ENCODE measurements around the gene LEPR.
"Not testable (repeated sequence)": the region's sequence is repeated elsewhere in the genome, so short reads cannot be mapped to it uniquely, and the experiment has no call there.

Gene LEPR

DNA sequence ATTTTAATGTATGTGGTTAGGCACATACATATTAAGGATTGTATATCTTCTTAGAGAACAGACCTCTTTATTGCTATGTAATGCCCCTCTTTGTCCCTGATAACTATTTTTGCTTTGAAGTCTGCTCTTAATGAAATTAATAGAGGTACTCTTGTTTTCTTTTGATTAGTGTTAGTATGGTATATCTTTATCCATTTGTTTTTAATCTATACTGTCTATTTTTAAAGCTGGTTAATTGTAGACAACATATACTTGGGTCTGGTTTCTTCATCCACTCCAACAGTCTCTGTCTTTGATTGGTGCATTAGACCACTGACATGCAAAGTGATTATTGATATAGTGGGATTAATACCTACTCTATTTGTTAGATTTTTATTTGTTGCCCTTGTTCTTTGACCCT lies 36.0 kb downstream of the LEPR start:
- no peaks in the 10 kb centered on the region for H3K9me3 ChIP-seq (ENCODE audit: severe bottlenecking)
- TF ChIP-seq, protein P1, sequence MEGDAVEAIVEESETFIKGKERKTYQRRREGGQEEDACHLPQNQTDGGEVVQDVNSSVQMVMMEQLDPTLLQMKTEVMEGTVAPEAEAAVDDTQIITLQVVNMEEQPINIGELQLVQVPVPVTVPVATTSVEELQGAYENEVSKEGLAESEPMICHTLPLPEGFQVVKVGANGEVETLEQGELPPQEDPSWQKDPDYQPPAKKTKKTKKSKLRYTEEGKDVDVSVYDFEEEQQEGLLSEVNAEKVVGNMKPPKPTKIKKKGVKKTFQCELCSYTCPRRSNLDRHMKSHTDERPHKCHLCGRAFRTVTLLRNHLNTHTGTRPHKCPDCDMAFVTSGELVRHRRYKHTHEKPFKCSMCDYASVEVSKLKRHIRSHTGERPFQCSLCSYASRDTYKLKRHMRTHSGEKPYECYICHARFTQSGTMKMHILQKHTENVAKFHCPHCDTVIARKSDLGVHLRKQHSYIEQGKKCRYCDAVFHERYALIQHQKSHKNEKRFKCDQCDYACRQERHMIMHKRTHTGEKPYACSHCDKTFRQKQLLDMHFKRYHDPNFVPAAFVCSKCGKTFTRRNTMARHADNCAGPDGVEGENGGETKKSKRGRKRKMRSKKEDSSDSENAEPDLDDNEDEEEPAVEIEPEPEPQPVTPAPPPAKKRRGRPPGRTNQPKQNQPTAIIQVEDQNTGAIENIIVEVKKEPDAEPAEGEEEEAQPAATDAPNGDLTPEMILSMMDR (IDR thresholded peaks at IDR 0.05; ENCODE audit: low read depth, low read length) = no peak
- H3K27ac ChIP-seq = no peak overlapping the region
- no peak for DNase-seq
- H3K4me3 ChIP-seq (ENCODE audit: low read depth, low read length) = no peak overlapping the region
- H3K27me3 ChIP-seq (ENCODE audit: insufficient read depth, low read depth, severe bottlenecking) = no peaks in the 10 kb centered on the region
- no peaks in the 10 kb centered on the region for H3K36me3 ChIP-seq

DNA sequence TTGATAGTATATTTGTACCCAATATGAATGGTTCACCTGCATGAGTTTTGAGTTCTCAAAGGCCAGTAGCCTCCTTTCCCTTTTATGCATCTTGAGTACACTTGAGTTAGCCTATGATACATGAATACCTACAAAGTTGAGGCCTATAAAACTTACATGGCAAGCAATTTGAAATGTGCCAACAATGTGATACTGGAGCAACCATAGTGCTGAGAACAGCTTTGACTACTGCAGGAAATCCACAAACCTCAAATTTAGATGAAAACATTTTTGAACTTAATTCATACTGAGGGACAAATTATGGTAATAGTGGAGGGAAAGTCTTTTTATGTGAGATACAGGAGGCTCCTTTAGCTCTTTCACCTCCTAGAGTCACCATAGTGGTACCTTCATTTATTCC lies 37.4 kb downstream of the LEPR start:
- TF ChIP-seq, protein P1 (IDR thresholded peaks at IDR 0.05; ENCODE audit: low read depth, low read length) = no peak
- H3K4me3 ChIP-seq (ENCODE audit: low read depth, low read length) = no peak overlapping the region
- H3K36me3 ChIP-seq = no peaks in the 10 kb centered on the region
- H3K27ac ChIP-seq = no peak overlapping the region
- no peaks in the 10 kb centered on the region for H3K9me3 ChIP-seq (ENCODE audit: severe bottlenecking)
- no peaks in the 10 kb centered on the region for H3K27me3 ChIP-seq (ENCODE audit: insufficient read depth, low read depth, severe bottlenecking)
- no peak for DNase-seq

DNA sequence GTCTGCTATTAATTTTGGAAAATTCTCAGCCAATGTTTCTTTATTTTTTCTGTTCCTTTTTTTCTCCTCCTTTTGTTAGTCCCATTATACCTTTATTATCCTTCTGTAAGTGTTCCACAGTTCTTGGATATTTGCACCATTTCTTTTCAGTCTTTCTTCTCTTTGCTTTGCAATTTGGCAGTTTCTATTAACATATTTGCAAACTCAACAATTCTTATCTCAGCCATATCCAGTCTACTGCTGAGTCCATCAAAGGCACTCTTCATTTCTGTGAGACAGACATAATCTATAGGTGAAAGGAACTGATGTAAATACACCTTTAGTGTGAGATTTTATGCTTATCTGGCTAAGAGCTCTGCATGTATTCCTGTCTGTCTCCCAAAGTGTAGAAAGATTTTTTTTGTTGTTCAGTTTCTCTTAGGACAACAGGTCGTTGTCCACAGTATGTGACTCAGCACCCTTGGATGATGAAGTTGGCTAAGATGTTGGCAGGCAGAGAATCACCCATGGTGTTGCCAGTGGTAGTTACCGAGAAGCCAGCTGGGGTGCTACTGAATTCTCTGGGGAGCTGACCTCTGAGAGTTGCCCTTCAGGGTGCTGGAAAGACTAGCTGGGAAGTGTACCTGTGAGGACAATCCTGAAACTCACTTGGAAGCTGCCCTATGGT lies 38.4 kb downstream of the LEPR start:
- TF ChIP-seq, protein P1 (IDR thresholded peaks at IDR 0.05; ENCODE audit: low read depth, low read length) = no peak
- Histone ChIP-seq H3K36me3 (no peaks in the 10 kb centered on the region), H3K4me3 (ENCODE audit: low read depth, low read length) (no peak overlapping the region), H3K9me3 (ENCODE audit: severe bottlenecking) (no peaks in the 10 kb centered on the region), H3K27me3 (ENCODE audit: insufficient read depth, low read depth, severe bottlenecking) (no peaks in the 10 kb centered on the region), H3K27ac (no peak overlapping the region)
- no peak for DNase-seq

DNA sequence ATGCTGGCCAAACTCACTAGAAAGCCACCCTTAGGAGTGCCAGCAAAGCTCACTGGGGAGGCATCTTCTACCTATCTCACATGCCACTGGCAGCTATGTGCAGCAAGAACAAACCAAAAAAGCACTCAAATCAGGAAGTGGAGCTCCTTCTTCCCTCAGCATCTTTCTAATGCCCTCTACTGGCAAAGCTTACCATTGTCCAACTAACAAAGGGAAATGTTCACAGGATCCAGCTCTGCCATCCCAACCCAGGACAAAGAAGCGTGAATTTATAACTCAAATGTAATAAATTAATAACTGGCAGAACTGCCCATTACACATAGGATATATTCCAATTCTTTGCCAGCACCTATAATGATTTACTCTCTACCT lies 38.9 kb downstream of the LEPR start:
- Histone ChIP-seq H3K9me3 (ENCODE audit: severe bottlenecking) (no peaks in the 10 kb centered on the region), H3K36me3 (no peaks in the 10 kb centered on the region), H3K4me3 (ENCODE audit: low read depth, low read length) (no peak overlapping the region), H3K27ac (no peak overlapping the region), H3K27me3 (ENCODE audit: insufficient read depth, low read depth, severe bottlenecking) (no peaks in the 10 kb centered on the region)
- TF ChIP-seq, protein P1 (IDR thresholded peaks at IDR 0.05; ENCODE audit: low read depth, low read length) = peak; percentile 69
- DNase-seq = no peak

DNA sequence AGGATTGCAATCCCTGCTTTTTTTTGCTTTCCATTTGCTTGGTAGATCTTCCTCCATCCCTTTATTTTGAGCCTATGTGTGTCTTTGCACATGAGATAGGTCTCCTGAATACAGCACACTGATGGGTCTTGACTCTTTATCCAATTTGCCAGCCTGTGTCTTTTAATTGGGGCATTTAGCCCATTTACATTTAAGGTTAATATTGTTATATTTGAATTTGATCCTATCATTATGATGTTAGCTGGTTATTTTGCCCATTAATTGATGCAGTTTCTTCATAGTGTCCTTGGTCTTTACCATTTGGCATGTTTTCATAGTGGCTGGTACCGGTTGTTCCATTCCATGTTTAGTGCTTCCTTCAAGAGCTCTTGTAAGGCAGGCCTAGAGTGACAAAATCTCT lies 45.4 kb downstream of the LEPR start:
- H3K9me3 ChIP-seq (ENCODE audit: severe bottlenecking); H3K36me3 ChIP-seq; H3K4me3 ChIP-seq (ENCODE audit: low read depth, low read length); DNase-seq; H3K27me3 ChIP-seq (ENCODE audit: insufficient read depth, low read depth, severe bottlenecking); H3K27ac ChIP-seq: not testable (repeated sequence)

DNA sequence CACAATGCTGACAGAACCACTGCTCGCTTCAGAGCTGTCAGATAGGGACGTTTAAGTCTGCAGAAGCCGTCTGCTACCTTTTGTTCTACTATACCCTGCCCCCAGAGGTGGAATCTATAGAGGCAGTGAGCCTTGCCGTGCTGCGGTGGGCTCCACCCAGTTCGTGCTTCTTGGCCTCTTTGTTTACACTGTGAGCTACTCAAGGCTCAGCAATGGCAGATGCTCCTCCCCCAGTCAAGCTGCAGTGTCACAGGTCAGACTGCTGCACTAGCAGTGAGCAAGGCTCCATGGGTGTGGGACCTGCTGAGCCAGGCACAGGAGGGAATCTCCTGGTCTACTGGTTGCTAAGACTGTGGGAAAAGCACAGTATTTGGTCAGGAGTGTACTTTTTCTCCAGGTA lies 47.1 kb downstream of the LEPR start:
- Histone ChIP-seq H3K27me3 (ENCODE audit: insufficient read depth, low read depth, severe bottlenecking) (no peaks in the 10 kb centered on the region), H3K9me3 (ENCODE audit: severe bottlenecking) (no peaks in the 10 kb centered on the region), H3K4me3 (ENCODE audit: low read depth, low read length) (no peak overlapping the region), H3K27ac (no peak overlapping the region), H3K36me3 (no peaks in the 10 kb centered on the region)
- TF ChIP-seq, protein P1 (IDR thresholded peaks at IDR 0.05; ENCODE audit: low read depth, low read length) = no peak
- DNase-seq = peak; percentile 36
